ENCODE data around the gene DRG2.

The DRG2 gene

GRCh38 chr17:18076936-18077335 is 10.8 kb upstream of the DRG2 start:
- DNase-seq (ENCODE audit: low read depth): no peak

DNA sequence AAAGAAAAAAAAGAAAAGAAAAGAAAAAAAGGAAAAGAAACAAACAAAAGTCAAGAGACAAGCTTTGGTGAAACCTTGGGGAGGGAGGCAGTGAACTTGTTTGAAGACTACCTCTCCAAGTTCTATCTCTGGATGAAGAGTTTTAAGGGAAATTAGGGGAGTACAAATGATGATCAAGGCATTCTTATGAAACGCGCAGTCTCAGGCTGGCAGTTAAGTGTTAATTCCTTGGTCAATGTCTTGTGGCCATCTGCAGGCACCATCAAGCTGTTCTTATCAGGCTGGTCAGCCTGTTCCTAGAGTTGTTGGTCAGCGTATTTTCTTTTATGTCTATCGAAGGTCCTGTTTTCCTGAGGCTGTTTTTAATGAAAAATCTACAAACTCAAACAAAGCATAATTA is 8.2 kb upstream of the DRG2 start:
- DNase-seq (ENCODE audit: low read depth): no peak

- DNase-seq (ENCODE audit: low read depth): no peak
Observed at GRCh38 chr17:18084256-18084655, 3.5 kb upstream of the DRG2 start.

DNA sequence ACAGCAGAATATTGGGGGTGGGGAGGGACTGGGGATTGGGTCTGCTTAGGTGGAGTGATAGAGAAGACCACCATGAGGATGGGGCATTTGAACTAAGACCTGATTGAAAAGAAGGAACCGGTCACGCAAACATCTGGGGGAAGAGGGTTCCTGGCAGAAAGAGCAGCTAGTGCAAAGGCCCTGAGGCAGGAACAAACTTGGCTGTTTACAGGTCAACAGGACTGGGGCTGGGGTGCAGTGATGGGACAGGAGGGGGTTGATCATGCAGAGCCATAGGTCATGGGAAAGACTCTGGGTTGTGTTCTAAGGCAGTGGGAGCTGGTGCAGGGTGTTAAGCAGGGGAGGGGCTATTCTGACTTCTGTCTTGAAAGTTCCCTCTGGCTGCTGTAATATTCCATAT is 1.9 kb downstream of the DRG2 start:
- no peak for DNase-seq (ENCODE audit: low read depth)

- peak; percentile 23 for DNase-seq (ENCODE audit: low read depth)
Observed at GRCh38 chr17:18093616-18094408, 6.1 kb downstream of the DRG2 start.

DNA sequence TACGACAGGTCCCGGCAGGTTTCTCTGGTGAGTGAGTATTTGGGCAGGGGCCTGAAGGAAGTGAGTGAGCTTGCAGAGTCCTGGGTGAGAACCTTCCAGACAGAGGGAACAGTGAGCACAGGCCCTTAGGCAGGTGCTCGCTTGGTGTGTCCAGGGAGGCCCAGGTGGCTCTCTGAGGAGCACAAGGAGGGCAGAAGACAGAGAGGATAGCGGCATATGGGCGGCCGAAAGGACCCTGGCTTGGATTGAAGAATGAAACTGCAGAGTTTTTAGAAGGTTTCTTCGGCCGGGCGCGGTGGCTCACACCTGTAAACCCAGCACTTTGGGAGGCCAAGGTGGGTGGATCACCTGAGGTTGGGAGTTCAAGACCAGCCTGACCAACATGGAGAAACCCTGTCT is 6.7 kb downstream of the DRG2 start:
- no peak for DNase-seq (ENCODE audit: low read depth)

- no peak for DNase-seq (ENCODE audit: low read depth)
Observed at GRCh38 chr17:18099516-18099915, 11.8 kb downstream of the DRG2 start.

DNA sequence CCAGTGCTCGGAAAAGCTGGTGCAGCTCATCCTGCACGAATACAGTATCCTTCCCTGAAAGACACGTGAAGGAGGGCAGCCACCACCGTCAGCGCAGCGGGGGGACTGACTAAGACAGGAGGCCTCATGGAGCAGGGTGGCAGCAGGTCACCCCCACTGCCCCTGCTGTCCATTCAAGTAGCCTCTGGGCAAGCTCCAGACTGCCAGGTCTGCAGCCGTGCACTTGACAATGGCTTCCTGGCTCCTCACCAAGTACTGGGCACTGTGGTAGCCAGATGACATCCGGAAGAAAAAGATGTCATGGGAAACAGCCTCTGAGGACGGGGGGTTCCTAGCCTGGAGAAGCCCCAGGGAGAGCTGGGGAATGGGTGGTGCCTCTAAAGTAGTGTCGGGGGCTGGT is 12.9 kb downstream of the DRG2 start:
- no peak for DNase-seq (ENCODE audit: low read depth)

GRCh38 chr17:18101828-18102227 is 14.1 kb downstream of the DRG2 start:
- DNase-seq (ENCODE audit: low read depth): no peak

GRCh38 chr17:18102640-18103039 is 14.9 kb downstream of the DRG2 start:
- no peak for DNase-seq (ENCODE audit: low read depth)

- no peak for DNase-seq (ENCODE audit: low read depth)
Observed at GRCh38 chr17:18105027-18105426, 17.3 kb downstream of the DRG2 start.

GRCh38 chr17:18105595-18105994 is 17.8 kb downstream of the DRG2 start:
- DNase-seq (ENCODE audit: low read depth): no peak

DNA sequence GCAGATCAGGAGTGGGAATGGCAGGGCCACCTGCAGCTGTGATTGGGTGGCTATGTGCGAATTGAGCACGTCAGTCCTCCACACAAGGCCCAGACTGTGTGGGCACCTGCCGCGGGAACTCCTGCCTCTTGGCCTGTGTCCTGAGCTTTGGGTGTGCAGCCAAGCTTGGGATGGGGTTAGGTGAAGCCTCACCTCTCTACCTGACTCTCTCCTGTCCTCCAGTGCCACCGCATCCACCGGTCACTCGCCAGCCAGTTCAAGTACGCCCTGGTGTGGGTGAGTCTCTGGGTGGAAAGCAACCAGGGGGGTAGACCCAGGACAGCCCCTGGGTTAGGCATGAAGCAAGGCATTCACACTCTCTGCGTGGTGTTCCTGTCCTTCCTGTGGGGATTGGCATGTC is 18.5 kb downstream of the DRG2 start:
- DNase-seq (ENCODE audit: low read depth): no peak

DNA sequence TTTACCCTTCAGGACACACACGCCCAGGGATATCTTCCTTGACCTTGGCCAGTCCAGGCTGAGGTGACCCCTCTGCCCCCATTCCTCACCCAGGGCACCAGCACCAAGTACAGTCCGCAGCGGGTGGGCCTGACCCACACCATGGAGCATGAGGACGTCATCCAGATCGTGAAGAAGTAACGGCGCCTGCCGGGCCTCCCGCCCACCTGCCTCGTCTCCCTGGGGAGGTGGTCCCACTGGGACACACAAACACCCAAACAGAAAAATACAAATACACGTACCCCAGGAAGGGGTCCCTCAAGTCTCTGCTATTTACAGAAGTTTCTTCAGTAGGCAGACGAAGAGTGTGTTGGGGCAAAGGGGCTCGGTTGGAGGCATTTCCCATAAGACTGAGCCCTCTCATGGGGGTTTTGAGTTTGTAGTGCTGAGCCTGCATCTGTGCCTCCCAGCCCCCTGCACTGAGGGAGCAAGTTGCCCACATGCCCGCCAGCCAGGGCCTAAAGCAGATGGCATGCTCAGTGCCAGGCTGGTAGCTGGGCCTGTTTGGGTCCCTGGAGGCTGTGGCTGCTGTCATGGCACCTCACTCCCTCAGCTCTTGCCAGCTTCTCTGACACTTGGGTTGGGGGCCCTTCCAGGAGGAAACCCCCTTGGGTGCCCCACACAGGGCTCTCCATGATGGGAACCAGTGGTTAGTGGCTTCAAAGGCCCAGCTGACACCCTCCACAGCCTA is 19.5 kb downstream of the DRG2 start:
- no peak for DNase-seq (ENCODE audit: low read depth)

DNA sequence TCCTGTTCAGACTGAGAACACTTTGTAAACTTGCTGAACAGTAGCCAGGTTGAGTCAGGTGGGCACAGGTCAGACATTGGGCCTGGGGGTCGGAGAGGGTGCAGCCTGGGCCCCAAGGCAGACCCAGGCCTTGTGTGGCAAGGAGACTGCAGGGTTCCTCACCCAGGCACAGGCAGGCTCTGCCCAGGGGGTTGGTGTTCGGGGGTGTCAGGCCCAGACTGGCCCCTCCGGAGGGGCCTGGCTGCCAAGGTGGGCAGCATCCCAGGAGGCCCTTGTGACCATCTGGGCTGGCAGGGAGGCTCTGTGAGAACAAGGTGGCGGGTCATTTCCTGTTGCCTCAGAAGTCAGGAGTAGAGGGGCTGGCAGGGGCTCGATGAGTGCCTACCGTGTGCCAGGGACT is 20.2 kb downstream of the DRG2 start:
- no peak for DNase-seq (ENCODE audit: low read depth)

DNA sequence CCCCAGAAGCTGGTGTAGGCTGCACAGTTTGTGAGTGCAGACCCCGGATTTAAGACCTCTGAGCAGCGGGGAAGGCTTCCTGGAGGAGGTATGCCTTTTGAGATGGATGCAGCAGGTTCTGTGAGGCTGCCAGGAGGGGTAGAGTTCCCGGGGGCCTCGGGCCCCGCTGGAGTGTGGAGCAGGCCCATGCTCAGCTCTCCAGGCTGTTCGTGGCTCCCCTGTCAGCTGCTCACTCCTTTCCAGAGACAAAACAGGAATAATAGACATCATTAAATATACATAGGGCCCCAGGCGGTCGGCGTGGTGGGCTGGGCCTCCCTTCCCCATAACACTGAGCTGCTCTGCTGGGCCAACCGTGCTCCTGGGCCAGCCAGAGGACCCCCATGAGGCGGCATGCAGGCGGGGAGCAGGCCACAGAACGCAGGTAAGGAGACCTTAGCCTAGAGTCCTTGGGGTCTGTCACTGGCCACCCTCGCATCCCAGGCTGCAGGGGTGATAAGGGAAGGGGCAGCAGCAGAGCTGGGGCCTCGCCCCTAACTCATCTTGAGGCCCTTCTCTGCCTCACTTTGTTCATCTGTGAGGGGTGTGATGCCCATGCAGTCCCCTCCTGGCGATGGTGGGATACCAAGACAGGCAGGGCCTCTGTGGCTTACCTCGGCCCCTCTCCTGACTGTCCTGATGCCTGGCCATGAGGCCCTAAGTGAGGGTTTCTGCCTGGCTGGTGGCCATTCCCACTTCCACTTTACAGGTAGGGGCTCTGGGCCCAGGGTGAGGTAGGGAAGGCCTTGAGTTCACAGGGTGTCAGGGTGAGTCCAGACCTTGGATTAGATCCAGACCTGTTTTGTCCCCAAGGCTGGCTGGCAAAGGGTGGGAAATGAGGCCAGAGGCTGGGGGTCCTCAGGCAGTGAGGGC is 20.9 kb downstream of the DRG2 start, which contains the start of gene MYO15A:
Gene MYO15A (plus strand): TSS at position 356 of the 912 bp plus-strand sequence. CDS start 10,045 bp downstream, outside the sequence.
- DNase-seq (ENCODE audit: low read depth): no peak

DNA sequence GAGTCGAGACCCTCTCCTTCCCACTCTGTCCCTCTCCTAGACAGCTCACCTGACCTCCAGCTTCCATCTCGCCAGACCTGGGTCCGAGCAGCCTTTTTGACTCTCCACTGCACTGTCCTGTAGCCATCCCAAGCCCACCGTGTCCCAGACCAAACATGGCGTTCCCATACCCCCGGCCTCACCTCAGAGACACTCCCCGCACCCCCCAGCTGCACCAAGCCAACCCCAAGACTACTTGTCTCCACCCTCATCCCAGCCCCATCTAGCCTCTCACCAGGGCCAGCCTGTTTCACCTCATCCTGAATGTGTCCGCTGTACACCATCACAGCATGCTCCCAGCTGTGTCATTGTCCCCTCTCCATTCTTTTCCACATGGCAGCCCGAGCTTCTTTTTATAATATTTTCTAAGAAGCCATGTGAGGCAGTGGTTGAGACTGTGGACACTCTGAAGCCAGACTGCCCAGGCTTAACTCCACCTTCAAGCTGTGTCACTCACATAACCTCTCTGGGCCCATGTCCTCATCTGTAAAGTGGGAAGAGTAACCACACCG is 22.3 kb downstream of the DRG2 start:
- DNase-seq (ENCODE audit: low read depth): no peak

GRCh38 chr17:18110636-18111145 is 22.9 kb downstream of the DRG2 start:
- DNase-seq (ENCODE audit: low read depth): no peak

DNA sequence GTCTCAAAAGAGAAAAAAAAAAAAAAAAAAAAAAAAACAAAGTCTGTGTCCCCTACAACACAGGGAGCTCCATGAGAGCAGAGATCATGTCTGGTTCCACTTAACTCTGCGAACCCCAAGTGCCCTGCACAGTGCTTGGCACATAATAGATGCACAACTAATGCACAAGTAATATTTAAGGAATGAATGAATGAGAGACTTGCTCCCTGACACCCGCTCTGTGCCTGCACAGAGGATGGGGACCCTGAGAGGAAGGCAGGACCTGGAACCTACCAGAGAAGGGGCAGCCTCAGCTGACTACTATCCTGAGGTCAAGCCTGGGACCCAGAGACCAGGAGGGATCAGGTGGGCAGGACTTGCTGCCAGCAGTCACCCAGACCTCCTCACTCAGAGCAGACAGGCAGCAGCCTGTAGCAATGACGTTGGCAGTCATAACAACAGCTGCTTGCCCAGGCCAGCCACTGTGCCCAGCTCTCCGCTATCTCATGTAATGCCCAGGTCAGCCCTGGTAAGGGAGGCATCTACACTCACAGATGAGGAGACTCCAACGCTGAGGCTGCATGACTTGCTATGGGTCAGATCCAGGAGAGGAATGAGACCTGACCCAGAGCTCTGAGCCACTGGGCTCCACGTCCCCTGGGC is 23.7 kb downstream of the DRG2 start:
- no peak for DNase-seq (ENCODE audit: low read depth)

DNA sequence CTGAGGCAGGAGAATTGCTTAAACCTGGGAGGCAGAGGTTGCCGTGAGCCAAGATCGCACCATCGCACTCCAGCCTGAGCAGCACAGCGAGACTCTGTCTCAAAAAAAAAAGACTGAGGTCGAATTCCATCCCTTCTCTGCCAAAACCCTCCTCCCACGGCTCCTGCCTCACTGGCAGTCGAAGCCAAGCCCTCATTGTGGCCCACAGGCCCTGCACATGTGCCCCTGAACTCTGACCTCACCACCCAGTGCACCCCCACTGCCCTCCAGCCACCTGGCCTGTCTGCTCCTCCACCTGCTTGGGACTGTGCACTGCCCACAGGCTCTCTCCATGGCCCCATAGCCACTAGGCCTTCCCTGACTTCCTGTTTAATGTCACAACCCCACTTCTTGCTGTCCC is 27.8 kb downstream of the DRG2 start:
- DNase-seq (ENCODE audit: low read depth): no peak

DNA sequence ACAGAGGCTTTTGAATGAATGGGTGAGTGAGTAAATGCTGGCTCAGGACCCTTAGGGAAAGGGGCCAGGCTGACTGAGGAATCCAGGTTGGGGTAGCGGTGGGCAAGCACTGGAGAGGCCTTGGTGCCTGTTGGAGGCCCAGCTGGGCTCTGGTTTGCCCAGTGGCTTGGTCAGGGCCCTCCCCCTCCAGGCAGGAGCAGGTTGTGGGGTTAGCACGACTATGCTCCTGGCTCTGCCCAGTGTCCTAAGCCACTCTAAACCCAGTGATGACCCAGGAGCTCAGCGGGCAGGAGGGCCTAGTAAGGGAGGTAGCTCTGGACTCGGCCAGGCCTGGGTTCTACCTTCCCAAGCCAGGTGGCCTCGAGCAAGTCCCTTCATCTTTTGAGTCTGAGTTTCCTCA is 28.3 kb downstream of the DRG2 start:
- no peak for DNase-seq (ENCODE audit: low read depth)
